ENCODE results near the gene TRMT2B. TPM values are rescaled to one million over a fixed set of nuclear protein-coding genes. Genes with fewer than 3 reads are reported as not detected.

TRMT2B gene
- total RNA-seq, 1 donor from 2014 or later: 10.3 TPM

DNA sequence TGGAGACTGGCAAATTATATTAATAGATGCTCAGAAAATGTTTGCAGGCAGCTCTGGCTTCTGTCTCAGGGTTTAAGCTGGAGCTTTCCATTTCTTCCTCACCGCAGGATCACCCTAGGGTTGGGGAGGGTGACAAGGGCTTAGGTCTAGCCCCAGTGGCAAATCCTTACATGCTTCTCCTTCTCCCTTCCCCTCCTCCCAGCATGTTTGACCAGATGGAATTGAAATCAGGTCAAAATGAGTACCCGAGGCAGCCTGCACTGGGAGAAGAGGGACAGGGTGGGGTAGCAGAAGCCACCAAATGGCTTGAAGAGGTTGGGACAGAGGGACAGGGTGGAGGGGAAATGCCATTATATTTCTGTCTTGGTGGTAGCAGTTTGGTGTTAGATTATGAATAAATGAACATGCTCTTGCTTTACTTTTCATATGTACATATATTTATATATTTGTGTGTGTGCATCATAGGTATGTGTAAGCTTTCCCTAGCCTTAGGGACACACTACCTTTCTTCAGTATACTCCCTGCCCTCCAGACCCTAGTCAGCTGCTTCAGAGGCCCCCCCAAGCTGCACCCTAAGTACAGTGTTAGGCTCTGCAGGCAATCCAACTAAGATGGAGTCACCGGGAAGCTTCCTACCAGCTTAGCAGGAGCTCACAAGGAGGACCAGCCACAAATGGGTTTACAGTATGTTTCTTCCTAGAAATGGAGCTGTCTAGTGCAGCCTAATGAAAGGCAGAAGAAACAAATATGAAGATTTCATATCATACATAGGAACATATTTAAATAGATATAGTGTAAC, 28.6 kb upstream of the TRMT2B start:
- no peak for DNase-seq (ENCODE audit: extremely low spot score in 2 of 2)
- H3K4me3 ChIP-seq: peak overlapping the region; percentile 34 to 36

DNA sequence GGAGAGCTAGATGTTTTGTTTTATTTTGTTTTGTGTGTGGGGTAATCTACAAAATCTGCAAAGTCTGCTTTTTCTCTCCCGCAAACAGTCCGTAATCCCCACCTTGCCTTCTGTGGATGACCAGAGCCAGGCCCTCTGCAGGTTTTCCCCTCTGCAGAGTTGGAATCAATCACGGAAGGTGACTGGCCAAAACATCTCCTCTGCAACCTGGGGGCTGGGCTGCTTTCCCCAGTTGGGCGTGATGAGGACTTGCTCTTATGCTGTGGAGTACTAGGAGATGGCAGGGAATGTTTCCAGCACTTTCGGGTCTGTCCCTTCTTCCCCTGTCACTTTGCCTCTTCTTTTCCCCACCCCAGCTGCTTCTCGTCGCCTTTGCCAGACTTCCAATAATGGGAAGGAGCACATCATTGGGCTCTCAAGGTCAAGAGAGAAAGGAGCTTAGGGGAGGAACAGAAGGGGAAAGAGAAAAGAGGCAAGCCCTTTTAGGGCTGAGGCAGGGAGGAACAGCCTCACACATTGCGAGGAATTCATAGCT, 27.9 kb upstream of the TRMT2B start:
- Histone ChIP-seq H3K4me3 (peak overlapping the region; percentile 34 to 36), H3K9me3 (no peaks in the 10 kb centered on the region), H3K4me1 (no peaks in the 10 kb centered on the region), H3K36me3 (no peaks in the 10 kb centered on the region), H3K27ac (no peak overlapping the region), H3K27me3 (no peaks in the 10 kb centered on the region)
- no peak for DNase-seq (ENCODE audit: extremely low spot score in 2 of 2)
- TF ChIP-seq POLR2AphosphoS5 (IDR thresholded peaks at IDR 0.05; ENCODE audit: insufficient read depth in 1 of 2, low read depth in 1 of 2): no peak
- no peak for TF ChIP-seq POLR2A (IDR thresholded peaks at IDR 0.05)
- TF ChIP-seq, protein P1, sequence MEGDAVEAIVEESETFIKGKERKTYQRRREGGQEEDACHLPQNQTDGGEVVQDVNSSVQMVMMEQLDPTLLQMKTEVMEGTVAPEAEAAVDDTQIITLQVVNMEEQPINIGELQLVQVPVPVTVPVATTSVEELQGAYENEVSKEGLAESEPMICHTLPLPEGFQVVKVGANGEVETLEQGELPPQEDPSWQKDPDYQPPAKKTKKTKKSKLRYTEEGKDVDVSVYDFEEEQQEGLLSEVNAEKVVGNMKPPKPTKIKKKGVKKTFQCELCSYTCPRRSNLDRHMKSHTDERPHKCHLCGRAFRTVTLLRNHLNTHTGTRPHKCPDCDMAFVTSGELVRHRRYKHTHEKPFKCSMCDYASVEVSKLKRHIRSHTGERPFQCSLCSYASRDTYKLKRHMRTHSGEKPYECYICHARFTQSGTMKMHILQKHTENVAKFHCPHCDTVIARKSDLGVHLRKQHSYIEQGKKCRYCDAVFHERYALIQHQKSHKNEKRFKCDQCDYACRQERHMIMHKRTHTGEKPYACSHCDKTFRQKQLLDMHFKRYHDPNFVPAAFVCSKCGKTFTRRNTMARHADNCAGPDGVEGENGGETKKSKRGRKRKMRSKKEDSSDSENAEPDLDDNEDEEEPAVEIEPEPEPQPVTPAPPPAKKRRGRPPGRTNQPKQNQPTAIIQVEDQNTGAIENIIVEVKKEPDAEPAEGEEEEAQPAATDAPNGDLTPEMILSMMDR (IDR thresholded peaks at IDR 0.05): no peak
- intact Hi-C loops (cut with DNase I): no loop called here

More for the DNA sequence above, 28.6 kb upstream of the TRMT2B start:
- TF ChIP-seq POLR2A (IDR thresholded peaks at IDR 0.05): no peak
- no peak for TF ChIP-seq POLR2AphosphoS5 (IDR thresholded peaks at IDR 0.05; ENCODE audit: insufficient read depth in 1 of 2, low read depth in 1 of 2)
- TF ChIP-seq, protein P1 (IDR thresholded peaks at IDR 0.05): no peak
- Histone ChIP-seq H3K27me3 (no peaks in the 10 kb centered on the region), H3K36me3 (no peaks in the 10 kb centered on the region), H3K4me1 (no peaks in the 10 kb centered on the region), H3K9me3 (no peaks in the 10 kb centered on the region), H3K27ac (no peak overlapping the region)
- intact Hi-C loops (cut with DNase I): no loop called here

DNA sequence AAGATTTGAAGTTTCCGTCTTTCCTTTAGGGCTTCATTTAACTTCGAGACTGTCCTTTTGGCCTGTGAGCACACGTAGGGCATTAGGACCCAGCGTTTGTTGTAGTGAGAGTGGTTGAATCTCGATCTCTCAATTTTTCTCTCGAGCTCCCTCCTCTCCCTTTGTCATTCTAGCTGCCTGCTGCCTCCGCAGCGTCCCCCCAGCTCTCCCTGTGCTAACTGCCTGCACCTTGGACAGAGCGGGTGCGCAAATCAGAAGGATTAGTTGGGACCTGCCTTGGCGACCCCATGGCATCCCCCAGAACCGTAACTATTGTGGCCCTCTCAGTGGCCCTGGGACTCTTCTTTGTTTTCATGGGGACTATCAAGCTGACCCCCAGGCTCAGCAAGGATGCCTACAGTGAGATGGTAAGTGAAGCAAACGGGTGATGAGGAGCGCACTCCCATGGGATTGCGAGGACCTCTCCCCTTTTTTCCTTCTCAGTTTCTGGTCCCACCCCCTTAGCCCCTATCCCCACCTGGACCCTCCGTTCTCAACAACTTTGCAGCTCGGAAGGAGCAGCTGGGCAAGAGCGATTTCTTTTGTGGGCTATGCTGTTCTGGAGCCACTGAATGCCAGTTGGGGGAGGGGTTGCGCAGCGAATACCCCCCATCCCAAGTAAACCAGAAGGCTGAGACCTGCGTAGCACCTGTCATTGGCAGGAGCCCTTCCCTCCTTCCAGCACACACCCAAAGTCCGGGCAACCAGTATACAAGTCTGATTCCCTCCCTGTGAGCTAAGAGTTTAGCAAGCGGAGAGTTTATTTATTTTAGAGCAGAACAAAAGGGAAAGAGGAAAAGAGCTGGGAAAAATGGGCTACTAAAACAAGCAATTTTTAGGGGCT, 27.0 kb upstream of the TRMT2B start, which contains the start of gene TMEM35A:
Gene TMEM35A (plus strand): TSS at position 164 of the 883 bp plus-strand sequence. CDS start 124 bp downstream, at position 288.
- TF ChIP-seq, protein P1 (IDR thresholded peaks at IDR 0.05): no peak
- TF ChIP-seq POLR2A (IDR thresholded peaks at IDR 0.05): no peak
- peak in 1 of 2 donors; percentile 16 for TF ChIP-seq POLR2AphosphoS5 (IDR thresholded peaks at IDR 0.05; ENCODE audit: insufficient read depth in 1 of 2, low read depth in 1 of 2)
- intact Hi-C loops (cut with DNase I): no loop called here
- Histone ChIP-seq H3K36me3 (no peaks in the 10 kb centered on the region), H3K4me3 (peak within 1 kb of the TSS; percentile 34 to 36), H3K9me3 (no peaks in the 10 kb centered on the region), H3K4me1 (no peaks in the 10 kb centered on the region), H3K27me3 (no peaks in the 10 kb centered on the region), H3K27ac (no peak within 1 kb of the TSS)
- DNase-seq (ENCODE audit: extremely low spot score in 2 of 2): no peak

DNA sequence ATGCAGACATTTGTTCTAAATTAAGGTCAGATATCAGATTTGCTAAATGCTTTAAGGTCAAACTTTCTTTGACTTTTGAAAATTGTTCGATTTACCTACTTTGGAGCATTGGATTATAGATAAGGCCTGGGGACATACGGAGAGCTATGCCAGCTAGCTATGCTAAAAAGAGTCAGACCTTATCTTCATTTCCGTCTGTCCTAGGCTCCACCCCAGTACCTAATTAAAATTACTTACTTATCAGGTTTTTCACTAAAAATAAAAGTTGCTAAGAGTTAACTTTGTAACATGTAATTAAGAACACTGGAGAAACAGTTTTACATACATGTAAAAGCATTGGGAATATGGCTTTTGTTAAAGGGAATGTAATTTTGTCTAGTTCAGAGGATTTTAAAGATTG, 19.7 kb upstream of the TRMT2B start:
- H3K9me3 ChIP-seq: no peaks in the 10 kb centered on the region
- TF ChIP-seq, protein P1 (IDR thresholded peaks at IDR 0.05): no peak
- TF ChIP-seq POLR2AphosphoS5 (IDR thresholded peaks at IDR 0.05; ENCODE audit: insufficient read depth in 1 of 2, low read depth in 1 of 2) (no peak), POLR2A (IDR thresholded peaks at IDR 0.05) (no peak)
- no peaks in the 10 kb centered on the region for H3K27me3 ChIP-seq
- no peak for DNase-seq (ENCODE audit: extremely low spot score in 2 of 2)
- no peaks in the 10 kb centered on the region for H3K4me1 ChIP-seq
- no peak overlapping the region for H3K4me3 ChIP-seq
- no peaks in the 10 kb centered on the region for H3K36me3 ChIP-seq
- intact Hi-C loops (cut with DNase I): no loop called here
- no peak overlapping the region for H3K27ac ChIP-seq

Data from vagina (tissue), 2 donors.